Uterus (tissue), 2 donors: Measurements from ENCODE around the gene DNAH7.

Experiments used
- POLR2A ChIP-seq, 2 donors: fragments of 450-650 bp; IDR thresholded peaks; one replicate each; pipeline ENCODE4 v1.6.1; 2016; ENCODE audit warnings: antibody characterized with exemption in 2 of 2, mild to moderate bottlenecking in 1 of 2, moderate library complexity in 1 of 2
- TF ChIP-seq, protein P1 (sequence below), 4 experiments: fragments of 200-600 bp in 2 of 4; fragments of 450-650 bp in 2 of 4; sonication (generic) in 2 of 4; IDR thresholded peaks; one replicate each; pipeline ENCODE4 v1.5.1; 2016 to 2019; ENCODE audit warnings: antibody characterized with exemption in 4 of 4, mild to moderate bottlenecking in 2 of 4, moderate library complexity in 1 of 4

DNA sequence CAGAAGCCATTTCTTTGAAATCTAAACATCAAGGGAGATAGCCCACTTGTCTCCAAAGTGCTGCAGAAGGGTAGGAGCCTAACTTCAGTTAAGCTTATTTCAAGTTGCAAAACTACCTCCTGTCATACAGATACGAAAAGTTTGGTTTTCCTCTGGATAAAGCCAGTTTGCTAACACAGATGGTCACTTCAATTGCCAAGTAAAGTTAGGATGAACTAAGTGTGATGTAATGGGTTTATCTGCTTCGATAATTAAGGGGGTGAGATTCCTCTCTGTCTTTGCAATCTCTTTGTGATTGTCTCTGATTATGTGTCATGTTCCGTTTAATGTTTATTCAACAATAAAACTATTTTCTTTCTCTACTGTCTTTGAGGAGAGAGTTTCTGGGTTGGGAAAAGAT is 255.2 kb downstream of the DNAH7 start:
- TF ChIP-seq POLR2A (IDR thresholded peaks at IDR 0.05), result no peak
- TF ChIP-seq, protein P1, sequence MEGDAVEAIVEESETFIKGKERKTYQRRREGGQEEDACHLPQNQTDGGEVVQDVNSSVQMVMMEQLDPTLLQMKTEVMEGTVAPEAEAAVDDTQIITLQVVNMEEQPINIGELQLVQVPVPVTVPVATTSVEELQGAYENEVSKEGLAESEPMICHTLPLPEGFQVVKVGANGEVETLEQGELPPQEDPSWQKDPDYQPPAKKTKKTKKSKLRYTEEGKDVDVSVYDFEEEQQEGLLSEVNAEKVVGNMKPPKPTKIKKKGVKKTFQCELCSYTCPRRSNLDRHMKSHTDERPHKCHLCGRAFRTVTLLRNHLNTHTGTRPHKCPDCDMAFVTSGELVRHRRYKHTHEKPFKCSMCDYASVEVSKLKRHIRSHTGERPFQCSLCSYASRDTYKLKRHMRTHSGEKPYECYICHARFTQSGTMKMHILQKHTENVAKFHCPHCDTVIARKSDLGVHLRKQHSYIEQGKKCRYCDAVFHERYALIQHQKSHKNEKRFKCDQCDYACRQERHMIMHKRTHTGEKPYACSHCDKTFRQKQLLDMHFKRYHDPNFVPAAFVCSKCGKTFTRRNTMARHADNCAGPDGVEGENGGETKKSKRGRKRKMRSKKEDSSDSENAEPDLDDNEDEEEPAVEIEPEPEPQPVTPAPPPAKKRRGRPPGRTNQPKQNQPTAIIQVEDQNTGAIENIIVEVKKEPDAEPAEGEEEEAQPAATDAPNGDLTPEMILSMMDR (IDR thresholded peaks at IDR 0.05), result no peak
